HG03045 (cell line): ENCODE measurements around the gene TMEM179.
"Not testable (repeated sequence)": the region's sequence is repeated elsewhere in the genome, so short reads cannot be mapped to it uniquely, and the experiment has no call there.

Source experiments
- ATAC-seq: cut with Tn5 transposase; IDR thresholded peaks from one replicate; pipeline ENCODE4 v1.9.1; 2021; ENCODE audit warnings: mild to moderate bottlenecking, moderate library complexity; ENCODE audit not compliant: unreplicated experiment

The TMEM179 gene

DNA sequence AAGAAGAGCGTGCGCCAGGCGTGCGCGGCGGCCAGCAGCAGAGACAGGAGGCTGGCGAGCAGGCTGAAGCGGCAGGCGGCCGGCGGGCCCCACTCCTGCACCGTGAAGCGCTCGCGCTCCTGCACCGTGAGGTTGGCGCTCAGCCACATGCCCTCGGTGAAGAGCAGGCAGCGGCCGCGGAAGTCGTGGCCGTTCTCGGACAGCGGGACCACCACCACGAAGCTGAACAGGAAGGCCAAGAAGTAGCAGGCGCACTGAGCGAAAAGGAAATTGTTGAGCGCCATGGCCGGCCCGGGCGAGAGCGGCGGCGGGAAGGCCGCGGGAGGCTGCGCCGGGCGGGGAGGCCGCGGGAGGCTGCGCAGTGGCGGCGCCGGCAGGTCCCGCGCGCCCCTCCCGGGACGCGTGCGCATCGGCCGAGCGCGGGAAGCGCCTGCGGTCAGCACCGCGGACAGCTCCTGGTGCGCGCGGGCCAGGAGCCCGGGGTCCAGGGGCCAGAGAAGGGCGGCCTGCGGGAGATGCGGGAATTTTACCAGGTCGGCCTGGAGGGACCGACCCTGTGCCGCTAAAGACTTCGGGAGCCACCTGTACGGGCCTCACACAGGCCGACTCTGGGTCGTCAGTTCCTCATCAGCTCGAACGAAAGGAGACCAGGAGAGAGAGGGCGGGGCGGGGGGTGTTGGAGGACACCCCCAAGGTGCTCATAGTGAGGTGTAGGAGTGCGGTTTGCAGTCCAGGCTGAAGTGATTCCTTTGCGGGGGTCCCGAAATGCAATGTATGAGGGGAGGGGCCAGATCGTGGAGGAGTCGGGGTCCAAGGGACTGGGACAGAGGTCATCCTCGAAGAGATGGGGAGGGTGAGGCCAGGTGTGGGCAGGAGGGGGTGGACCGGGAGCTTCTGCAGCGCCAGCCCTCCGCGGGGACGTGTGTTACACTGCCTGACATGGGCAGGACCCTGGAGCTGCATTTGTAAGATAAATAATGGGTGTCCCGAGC lies at the start of gene TMEM179:
TMEM179 (minus strand) TSS at position 315 of the 992 bp plus-strand sequence; CDS start at position 284, 31 bp downstream.
- no peak for ATAC-seq

DNA sequence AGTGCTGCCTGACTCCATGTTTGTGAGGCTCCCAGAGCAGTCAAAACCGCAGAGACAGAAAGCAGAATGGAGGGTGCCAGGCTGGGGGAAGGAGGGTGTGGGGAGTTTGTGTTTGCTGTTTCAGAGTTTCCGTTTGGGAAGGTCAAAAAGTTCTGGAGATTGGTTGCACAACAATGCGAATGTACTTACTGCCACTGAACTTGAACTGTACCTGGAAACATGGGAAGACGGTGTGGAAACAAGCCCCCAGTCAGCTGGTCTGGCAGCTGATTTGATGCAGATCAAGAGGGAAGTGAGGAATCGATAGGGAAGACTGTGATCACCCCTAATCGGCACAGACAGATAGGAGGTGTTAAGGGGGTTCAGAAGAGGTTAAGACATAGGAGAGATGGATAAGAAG lies 49.5 kb upstream of the TMEM179 start:
- ATAC-seq: no peak

DNA sequence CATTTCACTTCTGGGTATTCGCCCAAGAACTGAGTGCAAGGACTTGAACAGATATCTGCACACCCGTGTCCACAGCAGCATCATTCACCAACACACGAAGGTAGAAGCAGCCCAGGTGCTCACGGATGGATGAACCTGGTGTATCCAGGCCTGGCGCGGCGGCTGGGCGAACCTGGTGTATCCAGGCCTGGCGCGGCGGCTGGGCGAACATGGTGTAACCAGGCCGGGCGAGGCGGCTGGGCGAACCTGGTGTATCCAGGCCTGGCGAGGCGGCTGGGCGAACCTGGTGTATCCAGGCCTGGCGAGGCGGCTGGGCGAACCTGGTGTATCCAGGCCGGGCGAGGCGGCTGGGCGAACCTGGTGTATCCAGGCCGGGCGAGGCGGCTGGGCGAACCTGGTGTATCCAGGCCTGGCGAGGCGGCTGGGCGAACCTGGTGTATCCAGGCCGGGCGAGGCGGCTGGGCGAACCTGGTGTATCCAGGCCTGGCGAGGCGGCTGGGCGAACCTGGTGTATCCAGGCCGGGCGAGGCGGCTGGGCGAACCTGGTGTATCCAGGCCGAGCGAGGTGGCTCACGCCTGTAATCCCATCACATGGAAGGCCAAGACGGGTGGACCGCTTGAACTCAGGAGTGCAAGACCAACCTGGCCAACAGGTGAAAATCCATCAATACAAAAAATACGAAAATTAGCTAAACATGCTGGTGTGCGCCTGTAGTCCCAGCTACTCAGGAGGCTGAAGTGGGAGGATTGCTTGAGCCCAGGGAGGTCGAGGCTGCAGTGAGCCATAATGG lies 48.8 kb upstream of the TMEM179 start:
- ATAC-seq: not testable (repeated sequence)

DNA sequence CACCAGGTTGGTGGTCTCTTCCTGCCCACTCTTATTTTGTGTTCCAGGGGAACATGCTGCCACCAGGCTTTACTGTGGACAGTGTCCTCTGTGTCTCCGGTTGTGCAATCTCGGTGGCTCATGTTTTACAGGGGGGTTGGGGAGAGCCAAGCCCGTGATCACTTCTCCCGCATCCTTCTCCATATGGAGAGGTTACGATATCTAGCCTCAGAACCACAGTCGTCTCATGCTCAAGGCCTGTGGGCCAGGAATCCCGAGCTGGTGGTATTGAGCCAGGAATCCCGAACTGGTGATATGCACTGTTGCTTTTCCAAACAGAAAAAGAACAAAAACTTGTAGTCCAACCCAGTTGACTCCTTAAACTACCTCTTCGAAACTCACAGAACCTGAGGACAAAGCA lies 47.8 kb upstream of the TMEM179 start:
- ATAC-seq: no peak

DNA sequence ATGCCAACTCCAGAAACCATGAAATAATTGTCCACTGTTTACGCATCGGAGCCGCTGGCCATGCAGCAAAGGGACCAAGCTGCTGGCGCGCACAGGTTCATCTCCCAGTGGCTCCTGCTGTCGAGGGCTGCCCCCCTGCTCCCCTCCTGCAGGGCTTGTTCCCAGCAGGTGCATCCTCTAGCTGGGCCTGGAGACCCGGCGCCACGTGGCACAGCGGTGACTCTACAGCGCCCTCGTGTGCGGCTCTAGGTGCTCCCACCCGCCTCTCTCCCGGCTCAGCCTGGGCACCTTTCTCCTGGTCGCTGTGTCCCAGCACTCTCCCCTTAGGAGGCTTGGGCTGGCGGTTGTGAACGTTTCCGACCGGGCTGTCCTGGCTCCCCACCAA lies 47.3 kb upstream of the TMEM179 start:
- ATAC-seq: no peak

DNA sequence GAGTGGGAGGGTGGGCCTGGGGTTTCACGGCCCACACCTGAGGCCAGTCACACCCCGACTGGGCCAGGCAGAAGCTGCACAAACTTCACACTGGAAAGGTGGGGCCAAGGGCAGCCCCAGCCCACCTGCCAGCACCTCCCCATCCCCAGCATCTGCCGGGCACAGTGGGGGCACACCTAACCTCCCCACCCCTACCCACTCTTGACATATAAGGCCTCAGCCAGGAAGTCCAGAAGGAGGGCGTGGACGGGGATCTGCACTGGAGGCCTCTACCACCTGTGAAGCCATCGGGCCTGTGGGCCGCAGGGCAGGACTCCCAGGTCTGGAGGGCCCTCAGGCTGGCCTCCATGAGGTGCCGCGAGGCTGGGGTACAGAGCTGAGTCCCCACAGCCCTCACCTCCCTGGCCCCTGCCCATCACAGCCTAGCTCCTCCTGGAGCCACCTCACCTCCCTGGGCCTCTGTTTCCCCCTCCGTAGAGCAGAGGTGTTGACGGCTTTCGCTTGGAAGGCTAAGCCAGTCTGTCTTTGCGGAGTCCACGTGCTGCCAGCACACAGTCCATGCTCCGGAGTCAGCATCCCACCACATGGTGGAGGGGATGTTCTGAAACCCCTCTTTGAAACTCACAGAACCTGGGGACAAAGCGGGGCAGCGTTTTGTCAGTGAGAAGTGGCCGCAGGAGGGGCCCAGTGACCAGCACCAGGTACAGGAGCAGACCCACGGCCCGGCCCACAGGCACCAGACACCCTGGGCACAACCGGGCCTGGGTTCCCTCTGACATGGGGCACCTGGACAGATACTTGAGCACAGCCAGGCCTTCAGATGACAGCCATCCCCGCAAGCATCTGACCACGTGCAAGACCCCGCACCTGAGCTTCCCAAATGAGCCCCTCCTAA lies 46.7 kb upstream of the TMEM179 start:
- ATAC-seq: no peak

DNA sequence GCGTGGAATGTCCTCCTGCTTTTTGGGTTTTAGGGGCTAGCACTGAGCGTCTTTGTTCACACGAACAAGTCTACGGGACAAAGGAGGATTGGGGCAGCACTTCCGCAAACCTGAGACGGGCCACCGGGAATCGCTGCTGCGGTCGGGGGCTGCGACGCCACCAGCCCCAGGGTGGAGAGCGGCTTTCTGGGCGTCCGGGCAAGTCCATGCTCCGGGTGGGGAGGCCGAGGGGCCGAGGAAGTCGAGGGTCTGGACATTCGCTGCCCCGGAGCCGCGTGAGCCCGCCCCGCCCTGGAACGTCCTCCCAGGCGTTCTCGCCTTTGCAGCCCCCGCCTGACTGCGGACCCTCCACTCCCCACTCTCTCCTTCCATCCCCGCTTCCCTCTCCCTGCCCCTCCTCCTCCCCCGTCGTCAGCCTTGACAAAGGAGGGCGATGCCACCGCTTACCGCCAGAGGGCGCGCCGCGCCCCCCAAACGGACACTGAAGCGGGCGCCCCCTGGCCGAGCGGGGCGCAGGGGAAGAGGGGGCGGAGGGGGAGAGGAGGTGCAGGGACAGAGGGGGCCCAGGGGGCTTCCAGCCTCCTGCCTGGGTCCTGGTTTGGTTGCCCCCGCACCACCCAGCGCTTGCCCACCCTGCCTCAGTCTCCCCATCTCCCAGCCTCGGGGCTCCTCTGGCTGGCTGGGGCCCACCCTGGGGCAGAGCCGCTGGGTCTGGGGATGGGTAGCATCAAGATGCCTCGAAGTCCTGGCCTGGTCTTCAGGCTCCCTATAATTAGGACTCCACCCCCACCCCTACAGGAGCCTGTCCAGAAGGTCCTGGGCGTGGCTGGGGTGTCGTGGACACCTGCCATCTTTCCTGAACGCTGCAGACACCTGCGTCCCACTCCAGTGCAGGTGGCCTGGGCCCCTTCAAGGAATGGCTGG lies 45.7 kb upstream of the TMEM179 start:
- ATAC-seq: no peak

DNA sequence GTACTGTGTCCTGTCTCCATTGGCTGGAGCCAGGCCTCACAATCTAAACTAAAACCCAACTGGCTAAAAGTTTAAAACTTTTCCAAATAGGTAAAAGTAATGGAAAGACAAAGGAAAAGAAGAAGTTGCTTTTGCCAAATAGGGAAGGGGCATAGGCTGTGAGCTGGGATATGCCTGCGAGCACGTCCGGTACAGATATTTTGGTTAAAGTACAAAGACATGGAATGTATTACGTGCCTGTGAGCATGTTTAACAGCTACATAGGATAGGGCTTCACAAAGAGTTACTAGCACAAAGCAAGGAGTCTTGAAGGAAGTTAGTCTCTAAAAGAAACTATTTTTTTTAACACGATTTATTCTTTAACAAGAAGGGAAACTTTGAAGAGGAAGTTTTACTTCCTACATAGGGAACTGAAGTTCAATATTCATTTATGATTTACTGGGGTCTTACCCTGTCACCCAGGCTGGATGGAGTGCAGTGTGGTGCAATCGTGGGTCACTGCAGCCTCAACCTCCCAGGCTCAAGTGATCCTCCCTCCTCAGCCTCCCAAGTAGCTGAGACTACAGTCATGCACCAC lies 43.0 kb upstream of the TMEM179 start:
- no peak for ATAC-seq

DNA sequence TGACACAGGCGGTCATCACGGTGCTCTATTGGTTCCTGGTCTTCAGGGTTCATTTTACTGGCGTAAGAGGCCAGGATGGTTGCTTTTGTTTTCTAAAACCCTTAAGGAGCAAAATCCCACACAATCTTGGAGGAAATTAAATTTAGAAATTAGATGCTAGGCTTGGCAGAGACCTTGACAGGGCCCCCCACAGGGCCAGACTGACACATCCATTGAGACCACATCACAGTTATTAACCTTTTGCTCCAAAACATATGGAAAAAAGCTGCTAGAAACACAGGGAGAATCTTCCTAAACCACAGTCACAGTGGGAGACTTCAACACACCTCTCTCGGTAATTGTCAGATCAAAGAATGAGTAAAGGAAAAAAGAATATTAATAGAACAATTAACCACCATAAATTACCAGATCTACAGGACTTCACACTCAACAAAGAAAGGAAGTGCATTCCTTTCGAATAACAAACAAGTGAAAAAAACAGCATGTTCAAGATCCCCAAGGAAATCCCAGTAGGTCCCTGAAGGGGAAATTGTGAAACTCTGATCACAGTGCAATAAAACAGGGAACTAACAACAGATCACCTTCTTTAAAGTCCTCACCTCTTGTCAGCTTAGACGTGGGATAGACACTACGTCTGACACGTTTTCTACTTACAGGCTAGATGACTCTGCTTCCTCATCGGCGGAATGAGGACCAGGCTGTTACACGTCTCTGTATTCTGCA lies 40.2 kb upstream of the TMEM179 start:
- no peak for ATAC-seq

DNA sequence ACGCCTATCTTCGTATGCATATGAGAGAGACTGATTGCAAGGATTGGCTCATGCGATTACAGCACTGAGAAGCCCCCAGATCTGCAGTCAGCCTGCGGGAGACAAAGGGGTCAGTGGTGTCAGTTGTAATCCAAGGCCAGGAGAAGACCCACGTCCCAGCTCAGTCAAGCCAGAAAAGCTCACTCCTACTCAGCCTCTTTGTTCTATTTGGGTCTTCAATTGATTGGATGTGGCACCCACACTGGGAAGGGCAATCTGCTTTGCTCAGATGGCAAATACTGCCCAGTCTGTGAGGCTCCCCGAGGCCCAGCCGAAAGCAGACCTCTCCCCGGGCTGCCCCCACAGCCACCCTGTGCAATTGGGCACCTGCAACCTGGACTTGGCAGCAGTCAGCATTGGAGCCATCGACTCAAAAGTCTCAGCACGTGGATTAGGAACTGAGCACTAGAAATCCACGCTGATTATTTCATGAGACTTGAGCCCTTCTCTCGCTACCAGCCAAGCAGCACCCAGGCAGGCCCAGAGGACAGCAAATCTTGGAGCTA lies 39.6 kb upstream of the TMEM179 start:
- no peak for ATAC-seq

DNA sequence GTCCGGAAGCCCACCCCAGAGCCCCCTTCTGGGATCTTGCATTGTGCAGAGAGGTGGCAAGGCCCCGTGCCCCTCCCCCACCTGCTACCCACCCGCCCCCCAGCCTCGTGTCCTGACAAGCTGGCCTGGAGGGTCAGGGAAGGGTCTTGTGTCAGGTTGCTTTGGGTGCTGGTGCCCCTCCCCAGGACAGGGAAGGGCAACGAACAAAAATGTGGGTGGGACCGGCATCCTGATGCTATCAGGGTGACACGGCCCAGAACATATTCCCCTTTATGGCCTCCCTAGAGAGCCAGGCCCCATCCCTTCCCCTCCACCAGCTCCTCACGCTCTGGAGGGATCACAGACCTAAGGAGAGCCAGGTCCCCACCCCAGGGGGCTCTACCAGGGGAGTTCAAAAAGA lies 38.7 kb upstream of the TMEM179 start:
- ATAC-seq: no peak

DNA sequence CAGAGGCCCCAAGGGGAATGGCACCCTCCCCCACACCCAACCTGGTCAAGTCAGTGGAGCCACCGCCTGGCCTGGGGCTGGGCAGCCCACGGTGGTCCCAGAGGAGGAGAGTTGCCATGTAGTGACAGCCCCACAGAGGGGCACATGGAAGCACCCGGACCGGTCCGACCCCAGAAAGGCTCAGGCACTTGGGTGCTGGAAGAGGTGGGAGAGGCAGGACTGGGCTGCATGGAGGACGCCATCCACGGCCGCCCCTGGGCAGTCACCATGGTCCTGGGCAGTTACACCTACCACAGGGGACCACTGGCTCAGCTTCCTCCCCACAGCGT lies 37.9 kb upstream of the TMEM179 start:
- no peak for ATAC-seq

DNA sequence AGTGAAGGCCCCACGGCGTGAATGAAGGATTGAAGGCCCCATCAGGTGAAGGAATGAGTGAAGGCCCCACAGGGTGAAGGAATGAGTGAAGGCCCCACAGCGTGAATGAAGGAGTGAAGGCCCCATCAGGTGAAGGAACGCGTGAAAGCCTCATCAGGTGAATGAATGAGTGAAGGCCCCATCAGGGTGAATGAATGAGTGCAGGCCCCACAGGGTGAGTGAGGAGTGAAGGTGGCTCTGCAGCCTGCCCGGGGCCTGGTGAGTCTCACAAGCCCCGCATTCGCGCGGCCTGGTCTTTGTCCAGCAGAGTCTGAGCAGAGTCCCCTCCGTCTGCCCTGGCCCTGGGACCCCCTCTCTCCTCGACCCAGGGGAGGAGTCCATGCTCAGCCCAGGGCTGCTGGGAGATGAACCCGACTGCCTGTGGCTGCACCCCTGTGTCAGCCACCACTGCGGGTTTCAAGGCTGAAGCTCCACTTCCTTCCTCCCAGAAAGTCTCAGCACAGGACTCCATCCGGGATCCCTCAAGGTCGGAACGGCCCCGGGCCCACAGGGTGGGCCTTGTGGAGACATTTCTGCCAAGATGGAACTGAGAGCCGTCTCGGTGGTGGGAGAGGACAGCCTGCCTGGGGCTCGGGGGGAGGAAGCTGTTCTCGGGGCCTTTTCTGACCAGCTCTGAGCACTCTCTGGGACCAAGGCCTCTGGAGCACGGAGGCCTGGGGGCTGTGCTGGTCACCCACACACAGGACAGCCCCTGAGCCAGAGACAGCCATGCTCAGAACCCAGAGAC lies 37.4 kb upstream of the TMEM179 start:
- ATAC-seq: no peak

DNA sequence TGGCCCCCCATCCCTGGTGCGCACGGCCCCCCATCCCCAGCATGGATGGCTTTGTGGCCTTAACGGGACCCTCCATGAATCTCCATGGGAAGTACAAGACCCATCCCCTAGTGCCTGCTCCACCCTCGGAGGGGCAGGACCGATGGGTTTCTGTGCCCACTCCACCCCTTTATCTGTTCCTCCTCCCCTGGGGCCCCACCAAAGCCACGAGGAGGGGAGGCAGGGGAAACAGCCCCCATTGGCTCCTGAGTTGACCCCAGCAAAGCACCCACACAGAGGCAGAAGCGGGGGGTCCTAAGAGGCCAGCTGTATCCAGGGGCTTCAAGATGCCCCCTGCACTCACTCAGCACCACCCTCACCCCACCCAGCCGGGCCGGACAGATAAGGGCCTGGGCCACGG lies 36.1 kb upstream of the TMEM179 start:
- no peak for ATAC-seq

DNA sequence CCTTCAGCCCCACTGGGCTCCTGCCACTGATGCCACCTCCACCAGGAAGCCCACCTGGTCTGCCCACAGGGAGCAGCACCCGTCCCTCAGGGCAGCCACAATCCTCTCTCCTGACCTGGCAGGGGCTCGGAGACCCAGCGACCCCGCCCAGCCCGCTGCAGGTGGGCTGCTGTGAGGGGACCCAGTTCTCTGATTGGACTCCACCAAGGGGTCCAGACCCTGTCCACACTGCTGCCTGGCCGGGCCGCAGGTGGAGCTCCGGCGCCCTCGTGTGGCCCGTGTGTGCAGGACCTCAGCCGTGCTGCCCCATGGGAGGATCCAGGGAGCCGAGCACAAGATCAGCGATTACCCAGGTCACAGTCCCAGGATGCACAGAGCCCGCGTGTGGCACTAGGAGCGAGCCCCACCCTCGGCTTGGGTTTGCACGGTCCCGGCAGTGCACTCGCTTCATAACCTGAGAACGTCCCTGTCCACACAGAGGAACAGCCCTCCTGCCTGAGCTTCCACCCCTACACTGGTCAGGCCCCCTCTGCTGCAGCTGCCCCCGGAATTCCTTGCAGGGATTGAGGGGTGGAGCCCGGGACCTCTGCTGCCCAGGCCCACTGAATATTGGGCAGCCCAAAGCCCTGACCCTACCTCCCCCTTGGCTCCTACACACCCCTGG lies 35.4 kb upstream of the TMEM179 start:
- no peak for ATAC-seq

DNA sequence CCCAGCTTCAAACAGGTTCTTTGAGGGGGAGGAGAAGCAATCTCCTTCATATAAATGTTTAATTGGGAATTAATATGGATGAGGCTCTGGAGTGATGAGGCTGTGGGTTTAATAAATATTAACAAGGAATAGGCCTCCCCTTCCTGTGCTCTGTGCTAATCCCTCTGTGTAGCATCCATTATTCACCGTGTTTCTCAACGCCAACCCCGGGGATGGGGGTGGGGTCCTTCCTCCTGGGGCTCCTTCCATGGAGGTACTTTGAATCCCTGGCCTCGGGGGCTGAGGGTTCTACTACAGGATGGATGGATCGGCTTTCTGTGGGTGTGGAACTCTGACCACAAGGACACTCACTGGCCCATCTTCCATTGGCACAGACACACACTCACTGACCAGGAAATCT lies 34.9 kb upstream of the TMEM179 start:
- no peak for ATAC-seq

DNA sequence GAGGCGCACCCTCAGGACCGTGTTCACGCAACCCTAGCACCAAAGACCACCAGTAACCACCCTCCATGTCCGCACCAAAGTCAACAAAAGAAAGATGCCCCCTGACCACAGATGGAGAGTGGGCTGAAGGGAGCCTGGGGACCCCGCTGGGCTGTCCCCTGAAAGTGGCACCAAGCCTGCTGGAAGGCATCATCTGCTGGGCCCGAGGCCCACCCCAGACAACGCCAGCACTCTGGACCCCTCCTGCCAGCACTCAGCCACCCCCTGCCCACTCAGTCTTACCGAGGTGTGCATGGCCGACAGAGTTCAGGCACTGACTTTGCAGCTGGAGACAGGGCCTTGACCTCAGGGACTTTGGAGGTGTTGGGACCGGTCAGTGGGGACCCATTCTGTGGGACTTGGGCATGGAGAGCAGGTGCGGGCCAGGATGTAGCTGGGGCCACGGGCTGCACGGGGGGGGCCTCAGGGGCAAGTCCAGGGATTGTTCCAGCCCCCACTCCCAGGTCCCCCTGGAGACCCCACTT lies 34.4 kb upstream of the TMEM179 start:
- no peak for ATAC-seq
